ENCODE measurements around the gene AGAP1. TPM values are rescaled to one million over a fixed set of nuclear protein-coding genes. Genes with fewer than 3 reads are reported as not detected.

The AGAP1 gene
- total and polyA plus RNA-seq, 2 donors (not counting 3 experiments of a cell fraction or from before 2014, with no cell fraction given): 10.2 to 20.9 TPM

GRCh38 chr2:236051351-236051750 is 557.5 kb downstream of the AGAP1 start:
- TF ChIP-seq JUN (IDR thresholded peaks at IDR 0.05; ENCODE audit: borderline replicate concordance, insufficient read depth, insufficient read length, low read depth): no peak
- TF ChIP-seq MAX (IDR thresholded peaks at IDR 0.05; ENCODE audit: insufficient read depth, insufficient read length): no peak
- no peak for TF ChIP-seq MYC (IDR thresholded peaks at IDR 0.05; ENCODE audit: low read depth, low read length)
- TF ChIP-seq FOS (IDR thresholded peaks at IDR 0.05; ENCODE audit: borderline replicate concordance, insufficient read depth, low read length): no peak
- TF ChIP-seq, protein P1, sequence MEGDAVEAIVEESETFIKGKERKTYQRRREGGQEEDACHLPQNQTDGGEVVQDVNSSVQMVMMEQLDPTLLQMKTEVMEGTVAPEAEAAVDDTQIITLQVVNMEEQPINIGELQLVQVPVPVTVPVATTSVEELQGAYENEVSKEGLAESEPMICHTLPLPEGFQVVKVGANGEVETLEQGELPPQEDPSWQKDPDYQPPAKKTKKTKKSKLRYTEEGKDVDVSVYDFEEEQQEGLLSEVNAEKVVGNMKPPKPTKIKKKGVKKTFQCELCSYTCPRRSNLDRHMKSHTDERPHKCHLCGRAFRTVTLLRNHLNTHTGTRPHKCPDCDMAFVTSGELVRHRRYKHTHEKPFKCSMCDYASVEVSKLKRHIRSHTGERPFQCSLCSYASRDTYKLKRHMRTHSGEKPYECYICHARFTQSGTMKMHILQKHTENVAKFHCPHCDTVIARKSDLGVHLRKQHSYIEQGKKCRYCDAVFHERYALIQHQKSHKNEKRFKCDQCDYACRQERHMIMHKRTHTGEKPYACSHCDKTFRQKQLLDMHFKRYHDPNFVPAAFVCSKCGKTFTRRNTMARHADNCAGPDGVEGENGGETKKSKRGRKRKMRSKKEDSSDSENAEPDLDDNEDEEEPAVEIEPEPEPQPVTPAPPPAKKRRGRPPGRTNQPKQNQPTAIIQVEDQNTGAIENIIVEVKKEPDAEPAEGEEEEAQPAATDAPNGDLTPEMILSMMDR (IDR thresholded peaks at IDR 0.05; ENCODE audit: extremely low read depth in 1 of 2, insufficient read depth in 1 of 2, low read depth in 1 of 2, low read length in 2 of 2): no peak
- TF ChIP-seq EZH2 (IDR thresholded peaks at IDR 0.05; ENCODE audit: borderline replicate concordance, low read depth, low read length, severe bottlenecking): no peak
- TF ChIP-seq POLR2AphosphoS5 (IDR thresholded peaks at IDR 0.05; ENCODE audit: insufficient read depth, low read depth, low read length): no peak
- no peak for TF ChIP-seq POLR2A (IDR thresholded peaks at IDR 0.05; ENCODE audit: low read depth, low read length)
- no peak for TF ChIP-seq GATA2 (IDR thresholded peaks at IDR 0.05; ENCODE audit: insufficient read depth, insufficient read length, low read depth, low read length)
- H3K4me1 ChIP-seq (ENCODE audit: control insufficient read depth, extremely low read depth, insufficient read depth, low read length): no peaks in the 10 kb centered on the region
- H2AFZ ChIP-seq (ENCODE audit: low read depth, low read length): no peak overlapping the region
- H3K9ac ChIP-seq (replicated peaks; ENCODE audit: extremely low read depth, insufficient read depth, low read length): no peak overlapping the region
- FAIRE-seq: no peak
- no peaks in the 10 kb centered on the region for H3K9me1 ChIP-seq (replicated peaks; ENCODE audit: control insufficient read depth, extremely low read depth, insufficient read depth, low read length)
- ChIA-PET CTCF (no interaction called here), POLR2A (no interaction called here)
- H3K27ac ChIP-seq (ENCODE audit: insufficient read depth, low read depth, low read length): no peak overlapping the region
- intact Hi-C loops (cut with micrococcal nuclease): no loop called here
- no peak for DNase-seq (ENCODE audit: low read depth, low spot score)
- dilution Hi-C loops (cut with MboI; ENCODE audit: extremely low pct_ligation_motif_present, low sequenced_read_pairs): no loop called here
- no peak overlapping the region for H3K4me2 ChIP-seq (ENCODE audit: insufficient read depth, low read length)
- H3K36me3 ChIP-seq (ENCODE audit: control insufficient read depth in 2 of 2, extremely low read depth in 1 of 2, insufficient read depth in 2 of 2, low read length in 2 of 2): no peaks in the 10 kb centered on the region
- H4K20me1 ChIP-seq (replicated peaks; ENCODE audit: control insufficient read depth, extremely low read depth, insufficient read depth, low read length): no peaks in the 10 kb centered on the region
- no peaks in the 10 kb centered on the region for H3K27me3 ChIP-seq (ENCODE audit: control insufficient read depth in 2 of 2, insufficient read depth in 2 of 2, low read length in 2 of 2)
- no peak overlapping the region for H3K4me3 ChIP-seq (replicated peaks in 1 of 3; ENCODE audit: insufficient read depth in 1 of 3, low read depth in 1 of 3, low read length in 3 of 3)
- no TSS peak for BruUV-seq (replicated peaks)
- no peaks in the 10 kb centered on the region for H3K9me3 ChIP-seq (replicated peaks; ENCODE audit: control insufficient read depth, insufficient read depth, low read length)
- no peaks in the 10 kb centered on the region for H3K79me2 ChIP-seq (ENCODE audit: control insufficient read depth, insufficient read depth, low read length)

Measured in endothelial cell of umbilical vein (primary cell).